K562 (cell line): ENCODE measurements around the gene CD9. TPM values are rescaled to one million over a fixed set of nuclear protein-coding genes. Genes with fewer than 3 reads are reported as not detected.

Source experiments
- ARID1B ChIP-seq: fragments of 450-650 bp; IDR thresholded peaks from 2 replicates; pipeline ENCODE4 v1.6.1; 2016; ENCODE audit warnings: antibody characterized with exemption, mild to moderate bottlenecking, inconsistent platforms
- ARNT ChIP-seq, 2 experiments: fragments of 450-650 bp; IDR thresholded peaks; 2 replicates each; pipeline ENCODE4 v1.6.1; 2016; ENCODE audit warnings: mild to moderate bottlenecking in 1 of 2
- ATF7 ChIP-seq: fragments of 450-650 bp; IDR thresholded peaks from 2 replicates; pipeline ENCODE4 v1.7.1; 2014; ENCODE audit warnings: mild to moderate bottlenecking, moderate library complexity
- BACH1 ChIP-seq: fragments of 200-800 bp; sonication (Bioruptor generic); IDR thresholded peaks from 2 replicates; pipeline ENCODE4 v1.6.1; 2016; ENCODE audit warnings: missing genetic modification characterization, missing compliant biosample characterization
- BCOR ChIP-seq: fragments of 450-650 bp; IDR thresholded peaks from 2 replicates; pipeline ENCODE4 v1.6.1; 2016
- CHD2 ChIP-seq: IDR thresholded peaks from 2 replicates; pipeline ENCODE4 v1.6.1; 2011; ENCODE audit warnings: low read depth, low read length
- CXXC5 ChIP-seq: fragments of 250-450 bp; sonication (Bioruptor Pico); IDR thresholded peaks from 2 replicates; pipeline ENCODE4 v1.8.0; 2022; ENCODE audit warnings: inconsistent platforms, mild to moderate bottlenecking, moderate library complexity
- DLX4 ChIP-seq: fragments of 250-450 bp; sonication (Bioruptor Pico); IDR thresholded peaks from 2 replicates; pipeline ENCODE4 v1.6.1; 2021; ENCODE audit warnings: mild to moderate bottlenecking
- EP300 ChIP-seq: IDR thresholded peaks from 2 replicates; pipeline ENCODE4 v1.6.1; 2012; ENCODE audit warnings: low read length, improper control_type of control experiment
- FOS ChIP-seq: IDR thresholded peaks from 3 replicates; pipeline ENCODE4 v1.6.1; 2011; ENCODE audit not compliant: insufficient read length; ENCODE audit errors: extremely low read depth
- IFI16 ChIP-seq: fragments of 250-450 bp; sonication (Bioruptor Pico); IDR thresholded peaks from 2 replicates; pipeline ENCODE4 v2.1.2; 2022; ENCODE audit warnings: mild to moderate bottlenecking, inconsistent platforms
- MAFK ChIP-seq: IDR thresholded peaks from 2 replicates; pipeline ENCODE4 v1.6.1; 2011; ENCODE audit warnings: low read length, improper control_type of control experiment
- MEIS2 ChIP-seq: fragments of 450-650 bp; IDR thresholded peaks from 2 replicates; pipeline ENCODE4 v1.6.1; 2014; ENCODE audit warnings: mild to moderate bottlenecking; ENCODE audit not compliant: partially characterized antibody
- MTA1 ChIP-seq: fragments of 450-650 bp; IDR thresholded peaks from 2 replicates; pipeline ENCODE4 v1.6.1; 2017; ENCODE audit warnings: borderline replicate concordance
- NFIX ChIP-seq: fragments of 250-450 bp; sonication (Bioruptor Pico); IDR thresholded peaks from 2 replicates; pipeline ENCODE4 v1.4.0; 2020; ENCODE audit warnings: low read depth, mild to moderate bottlenecking, moderate library complexity
- RAD21 ChIP-seq, 2 experiments: fragments of 250-450 bp in 1 of 2; fragments of 450-650 bp in 1 of 2; sonication (Bioruptor Pico) in 1 of 2; formaldehyde crosslinking in 1 of 2; IDR thresholded peaks in 1 of 2; conservative IDR thresholded peaks in 1 of 2; 2 replicates each; pipeline versions ENCODE4 v1.4.0 to v1.8.0; 2020 to 2022; ENCODE audit warnings: mild to moderate bottlenecking in 2 of 2, moderate library complexity in 1 of 2
- RBM22 ChIP-seq: fragments of 200-400 bp; formaldehyde crosslinking; IDR thresholded peaks from 2 replicates; pipeline ENCODE4 v1.6.1; 2018; ENCODE audit warnings: low read length, low read depth; ENCODE audit not compliant: poor library complexity, severe bottlenecking
- SMAD3 ChIP-seq: fragments of 450-650 bp; formaldehyde crosslinking; conservative IDR thresholded peaks from 2 replicates; pipeline ENCODE4 v1.4.0; 2020; ENCODE audit warnings: mild to moderate bottlenecking
- SMAD4 ChIP-seq: fragments of 250-450 bp; sonication (Bioruptor Pico); conservative IDR thresholded peaks from 2 replicates; pipeline ENCODE4 v1.8.0; 2021; ENCODE audit warnings: inconsistent platforms, mild to moderate bottlenecking, moderate library complexity
- SMARCA4 ChIP-seq: fragments of 450-650 bp; IDR thresholded peaks from 2 replicates; pipeline ENCODE4 v1.6.1; 2016
- SMC3 ChIP-seq: conservative IDR thresholded peaks from 2 replicates; pipeline ENCODE4 v1.6.1; 2011; ENCODE audit warnings: low read depth, low read length, improper control_type of control experiment; ENCODE audit not compliant: insufficient read depth
- TOE1 ChIP-seq, 2 experiments: fragments of 450-650 bp in 1 of 2; sonication (generic) in 1 of 2; formaldehyde crosslinking in 1 of 2; IDR thresholded peaks; 2 replicates each; pipeline versions ENCODE4 v1.7.1 to v1.8.0; 2016 to 2022; ENCODE audit warnings: borderline replicate concordance in 2 of 2, mild to moderate bottlenecking in 2 of 2, antibody characterized with exemption in 1 of 2, inconsistent platforms in 1 of 2, low read depth in 1 of 2, missing genetic modification reagents in 1 of 2, moderate library complexity in 1 of 2
- TRIM24 ChIP-seq, 2 experiments: fragments of 450-650 bp; IDR thresholded peaks; 2 replicates each; pipeline ENCODE4 v1.6.1; 2016
- UBTF ChIP-seq, 2 experiments: IDR thresholded peaks; 2 replicates each; pipeline ENCODE4 v1.6.1; 2012; ENCODE audit warnings: improper control_type of control experiment in 2 of 2, low read depth in 2 of 2, low read length in 2 of 2, borderline replicate concordance in 1 of 2
- ZBTB5 ChIP-seq: fragments of 450-650 bp; IDR thresholded peaks from 2 replicates; pipeline ENCODE4 v1.6.1; 2017; ENCODE audit warnings: antibody characterized with exemption
- ZNF696 ChIP-seq: fragments of 250-450 bp; sonication (Bioruptor Pico); conservative IDR thresholded peaks from 2 replicates; pipeline ENCODE4 v1.4.0; 2020; ENCODE audit warnings: mild to moderate bottlenecking, moderate library complexity
- ZNF75A ChIP-seq: fragments of 450-650 bp; formaldehyde crosslinking; IDR thresholded peaks from 2 replicates; pipeline ENCODE4 v1.4.0; 2020; ENCODE audit warnings: mild to moderate bottlenecking
- polyA plus RNA-seq, 8 experiments: library from polyadenylated mRNA; depleted of rRNA in 4 of 8; stranded (reverse) in 5 of 8; unstranded in 3 of 8; fragments of >200 nt; fragmentation: Nextera tagmentation in 2 of 8; fragmentation: Illumina TruSeq in 1 of 8; extraction: Ambion mirVana in 2 of 8; extraction: Trizol in 1 of 8; gene quantifications; 2 replicates each; pipeline versions ENCODE4 v1.2.1 to v1.2.3, GENCODE V29; 2011 to 2014; ENCODE audit warnings: inconsistent platforms in 1 of 8, missing spikeins in 1 of 8
- total RNA-seq, 7 experiments: library from RNA; depleted of rRNA in 6 of 7; stranded (reverse); fragments of >200 nt in 6 of 7; fragmentation: Illumina TruSeq in 2 of 7; extraction: Trizol in 2 of 7; gene quantifications; 2 replicates each; pipeline versions ENCODE4 v1.2.1 to v1.2.3, GENCODE V29; 2011 to 2021; ENCODE audit warnings: low replicate concordance in 1 of 7

Gene CD9
- total and polyA plus RNA-seq, 9 of the 15 experiments (the other 6 are each of a cell fraction or from before 2014, with no cell fraction given), result 0.43 to 5.6 (median 0.62) TPM

GRCh38 chr12:6263931-6264330 is 63.7 kb downstream of the CD9 start (continued):
- TF ChIP-seq ZBTB5 (no peak), FOS (no peak), BACH1 (no peak), NFIX (CRISPR knock-in tag) (no peak), SMARCA4 (peak; percentile 93), ZNF696 (CRISPR knock-in tag) (no peak), ZNF75A (CRISPR knock-in tag) (no peak), BCOR (peak; percentile 79), ARID1B (peak; percentile 97), TOE1 (IDR thresholded peaks at IDR 0.05; ENCODE audit: borderline replicate concordance) (peak; percentile 61; the same call in 1 of the 2 replicates), TOE1 (CRISPR knock-in tag; IDR thresholded peaks at IDR 0.05; ENCODE audit: borderline replicate concordance, low read depth) (no peak), CHD2 (no peak), SMC3 (no peak), ATF7 (peak; percentile 63; the same call in 1 of the 2 replicates), MTA1 (peak; percentile 48; the same call in 1 of the 2 replicates), SMAD3 (CRISPR knock-in tag) (0 out of 2 replicates have a peak, but pooled peaks have one; percentile 61), TRIM24 (IDR thresholded peaks at IDR 0.05) (peak; percentile 64 to 91), MEIS2 (peak; percentile 46), CXXC5 (CRISPR knock-in tag) (peak; percentile 61), ARNT (IDR thresholded peaks at IDR 0.05) (peak in 1 of 2 experiments; percentile 66; a peak in 2 of 4 replicates), EP300 (peak; percentile 89), IFI16 (CRISPR knock-in tag) (no peak), UBTF (IDR thresholded peaks at IDR 0.05; ENCODE audit: borderline replicate concordance in 1 of 2, low read depth in 2 of 2, low read length in 2 of 2) (0 out of 4 replicates have a peak, but pooled peaks of 1 of the 2 experiments have one; percentile 36), SMAD4 (CRISPR knock-in tag) (peak; percentile 74), MAFK (0 out of 2 replicates have a peak, but pooled peaks have one; percentile 7), RAD21 (CRISPR knock-in tag; conservative IDR thresholded peaks at IDR 0.05 in 1 of 2, IDR thresholded peaks at IDR 0.05 in 1 of 2) (peak in 1 of 2 experiments; percentile 16; a peak in 1 of 4 replicates), RBM22 (no peak), DLX4 (CRISPR knock-in tag) (no peak)
